ENCODE results near the gene PDLIM1.

Gene PDLIM1, protein sequence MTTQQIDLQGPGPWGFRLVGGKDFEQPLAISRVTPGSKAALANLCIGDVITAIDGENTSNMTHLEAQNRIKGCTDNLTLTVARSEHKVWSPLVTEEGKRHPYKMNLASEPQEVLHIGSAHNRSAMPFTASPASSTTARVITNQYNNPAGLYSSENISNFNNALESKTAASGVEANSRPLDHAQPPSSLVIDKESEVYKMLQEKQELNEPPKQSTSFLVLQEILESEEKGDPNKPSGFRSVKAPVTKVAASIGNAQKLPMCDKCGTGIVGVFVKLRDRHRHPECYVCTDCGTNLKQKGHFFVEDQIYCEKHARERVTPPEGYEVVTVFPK

DNA sequence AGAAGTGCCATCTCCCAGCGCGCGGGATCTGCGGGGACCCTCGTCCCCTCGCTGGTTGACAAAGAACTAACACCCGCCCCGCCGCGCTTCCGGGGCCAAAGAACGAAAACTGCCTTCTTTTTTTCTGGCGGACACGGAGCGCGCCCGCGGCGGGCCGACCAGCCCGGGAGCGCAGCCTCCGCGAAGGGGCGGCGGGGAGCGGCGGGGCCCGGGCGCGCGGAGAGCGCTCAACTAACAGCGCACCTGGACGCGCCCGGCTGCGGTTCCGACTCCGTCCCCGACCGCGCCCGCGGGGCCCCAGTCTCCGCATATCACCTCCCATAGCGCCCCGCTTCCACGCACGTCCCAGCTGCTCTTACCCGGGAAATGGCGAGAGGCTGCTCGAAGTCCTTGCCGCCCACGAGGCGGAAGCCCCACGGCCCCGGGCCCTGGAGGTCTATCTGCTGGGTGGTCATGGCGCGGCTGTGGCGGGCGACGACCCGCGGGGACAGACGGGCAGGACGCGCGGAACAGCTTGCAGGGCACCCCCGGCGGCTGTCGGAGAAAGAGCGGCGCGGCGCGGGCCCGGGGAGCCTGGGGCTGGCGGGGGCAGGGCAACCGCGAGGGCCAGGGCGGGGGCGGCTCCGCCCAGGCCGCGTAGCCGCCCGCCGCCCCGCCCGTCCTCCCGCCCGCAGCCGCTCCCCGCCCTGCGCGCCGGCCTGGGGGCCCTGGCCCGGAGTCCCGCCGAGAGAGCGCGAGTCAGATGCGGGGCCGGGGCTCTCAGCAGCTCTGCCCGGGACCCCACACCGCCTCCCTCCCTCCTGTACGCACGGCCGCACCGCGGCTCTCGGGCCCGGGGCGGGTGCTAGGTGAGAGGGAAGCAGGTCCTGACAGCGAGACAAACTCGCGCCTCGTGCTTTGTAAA, at the start of gene PDLIM1:
Gene PDLIM1, minus strand, starts transcription at position 543 of the 904 bp plus-strand sequence. Its CDS starts 88 bp downstream, at position 455.
- no peak for DNase-seq

DNA sequence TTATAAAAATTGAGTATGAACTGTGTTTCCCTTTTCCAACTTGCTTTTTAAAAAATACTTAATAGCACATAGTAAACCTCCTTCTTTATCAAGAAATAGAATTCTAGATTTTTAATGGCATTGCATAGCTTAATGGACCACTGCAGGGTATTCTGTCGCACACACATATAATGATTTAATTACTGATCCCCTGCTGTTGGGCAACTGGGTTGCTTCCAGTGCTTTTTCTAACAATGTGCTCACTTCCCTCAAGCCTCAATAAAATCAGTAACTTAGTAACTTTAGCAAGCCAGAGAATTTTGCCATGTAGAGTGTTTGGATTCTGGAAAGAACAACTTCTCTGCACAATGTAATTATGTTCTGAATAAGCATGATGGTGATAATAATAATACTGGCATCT, 49.1 kb upstream of the PDLIM1 start:
- no peak for DNase-seq

DNA sequence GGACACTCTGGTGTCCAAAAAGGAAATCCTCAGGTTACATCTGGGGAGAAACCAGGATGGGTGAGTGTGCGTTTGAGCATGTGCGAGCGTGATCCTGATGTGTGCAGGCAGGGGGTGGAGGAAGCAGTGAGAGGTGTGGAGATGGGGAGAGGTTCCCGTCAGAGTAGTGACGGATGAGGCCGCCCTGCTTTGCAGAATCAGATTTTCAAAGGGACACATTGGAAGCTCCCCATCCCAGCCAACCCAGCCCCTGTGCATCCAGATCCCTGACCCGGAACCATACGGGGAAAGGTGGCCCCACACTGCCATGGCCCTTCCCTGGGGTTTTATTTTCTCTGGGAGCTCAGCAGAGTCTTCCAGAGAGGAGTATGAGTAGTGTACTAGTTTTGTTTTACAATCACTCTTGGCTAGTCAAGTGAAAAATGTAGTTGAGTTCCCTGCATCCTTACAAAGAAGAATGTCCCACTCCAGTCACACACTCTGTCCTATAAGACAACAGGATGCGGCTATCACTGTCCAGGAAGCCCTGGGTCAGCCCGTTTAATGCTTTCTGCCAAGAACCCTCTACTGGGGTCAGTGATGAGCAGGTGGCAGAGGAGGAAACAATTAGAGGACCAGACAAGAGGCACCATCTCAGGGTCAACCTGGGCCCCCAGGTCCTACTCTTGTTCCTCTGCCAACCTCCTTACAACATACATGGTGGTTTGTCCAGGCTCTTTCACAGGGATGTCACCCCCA, 46.8 kb upstream of the PDLIM1 start:
- DNase-seq: no peak

DNA sequence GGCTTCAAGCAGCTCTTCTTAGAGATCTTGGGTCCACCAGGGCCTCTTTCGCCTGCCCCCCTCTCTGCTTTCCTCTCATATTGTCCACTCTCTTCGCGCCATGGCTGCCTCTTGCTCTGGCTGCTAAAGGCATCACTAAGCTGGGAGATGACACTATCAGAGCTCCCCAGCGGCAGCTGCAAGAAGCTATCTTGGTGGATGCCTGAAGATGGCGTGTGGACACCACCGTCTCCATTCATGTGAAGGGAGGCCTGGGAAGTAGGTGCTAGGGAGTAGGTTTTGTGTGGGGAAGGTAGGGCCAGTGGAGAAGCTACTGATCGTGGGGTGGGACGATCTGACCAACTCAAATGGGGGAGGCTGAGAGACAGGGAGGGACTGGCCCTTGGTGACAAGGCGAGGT, 45.9 kb upstream of the PDLIM1 start:
- DNase-seq: no peak

DNA sequence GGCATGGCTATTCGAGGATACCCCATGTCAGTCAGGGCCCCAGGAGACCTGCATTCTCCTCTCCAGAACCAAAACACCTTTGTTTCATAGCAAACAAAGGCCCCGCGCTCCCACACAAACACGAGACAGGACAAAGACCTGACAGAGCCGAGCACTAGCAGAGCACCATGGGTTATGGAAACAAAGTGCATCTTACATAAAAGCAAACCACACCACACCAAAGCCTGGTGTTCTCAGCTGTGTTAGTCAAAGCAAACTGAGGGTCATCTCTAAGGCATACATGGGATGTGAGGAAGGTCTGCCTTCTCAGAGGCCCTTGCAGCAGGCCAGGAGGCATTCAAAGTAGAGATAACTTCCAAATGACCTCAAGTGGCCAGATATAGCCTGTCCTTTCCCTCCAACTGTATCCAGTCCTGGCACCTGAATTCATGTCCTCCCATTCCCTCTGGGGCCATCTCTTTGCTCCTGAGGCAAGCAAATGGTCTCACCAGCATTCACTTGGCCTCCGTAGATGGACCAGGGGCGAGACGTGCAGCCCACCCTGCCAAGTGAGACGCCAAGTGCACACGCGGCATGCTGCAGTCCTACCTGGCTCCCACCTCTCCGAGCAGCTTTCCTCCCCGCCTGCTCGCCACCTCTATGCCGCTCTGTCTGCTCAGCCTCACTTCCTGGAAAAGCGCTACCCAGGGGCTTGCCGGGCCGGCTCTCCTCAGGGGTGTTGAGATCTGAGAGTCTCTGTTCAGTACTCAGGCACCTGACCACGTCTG, 45.3 kb upstream of the PDLIM1 start:
- DNase-seq: no peak

DNA sequence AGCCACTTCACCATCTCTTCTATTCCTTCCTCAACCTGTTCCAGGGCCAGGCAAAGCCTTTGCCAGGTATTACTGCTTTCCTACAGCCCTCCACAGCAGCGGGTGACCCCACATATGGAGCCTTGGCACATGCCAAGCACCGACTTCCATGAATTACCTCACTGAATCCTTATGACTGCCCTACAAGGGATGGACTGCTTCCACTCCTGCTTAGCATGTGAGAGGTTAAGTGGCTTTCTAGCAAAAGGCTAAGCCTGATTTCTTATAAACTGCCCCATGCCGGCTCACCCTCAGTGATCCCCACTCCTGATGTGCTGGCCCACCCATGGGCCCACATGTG, 44.0 kb upstream of the PDLIM1 start:
- DNase-seq: no peak

DNA sequence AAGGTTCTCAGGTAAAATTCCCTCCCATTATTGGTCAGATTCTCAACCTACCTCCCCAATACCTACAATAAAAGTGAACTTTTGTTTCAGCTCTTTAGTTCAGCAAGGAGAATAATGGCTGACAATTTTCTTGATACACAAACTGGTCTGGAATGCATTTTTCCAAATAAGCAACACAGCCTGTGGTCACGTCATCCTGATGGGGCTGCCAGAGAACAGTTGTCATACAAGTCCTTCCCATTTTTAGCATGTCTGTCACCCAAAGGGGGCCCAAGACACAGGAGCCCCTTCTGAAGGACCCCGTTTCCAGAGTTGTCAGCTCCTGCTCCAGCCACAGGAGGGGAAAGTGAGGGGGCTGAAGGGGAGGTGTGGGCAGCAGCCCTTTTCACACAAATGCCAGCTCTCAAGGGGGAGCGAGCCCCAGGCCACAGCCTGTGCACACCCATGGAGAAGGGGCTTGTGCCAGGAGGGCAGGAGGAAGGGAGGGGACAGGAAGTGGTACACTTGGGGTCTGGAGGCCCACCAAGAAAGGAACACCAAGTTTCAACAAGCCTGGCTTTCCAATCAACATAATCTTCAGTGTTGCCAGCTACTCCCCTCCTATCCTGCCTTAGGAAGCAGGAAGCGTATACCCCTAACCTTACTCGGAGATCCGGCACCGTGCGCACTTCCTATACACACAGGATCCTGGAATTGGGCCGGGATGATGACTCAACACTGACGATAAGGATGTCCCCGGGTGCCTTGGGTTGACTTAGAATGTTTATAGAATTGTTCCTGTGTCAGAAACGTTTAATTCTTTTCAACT, 43.4 kb upstream of the PDLIM1 start:
- DNase-seq: no peak

DNA sequence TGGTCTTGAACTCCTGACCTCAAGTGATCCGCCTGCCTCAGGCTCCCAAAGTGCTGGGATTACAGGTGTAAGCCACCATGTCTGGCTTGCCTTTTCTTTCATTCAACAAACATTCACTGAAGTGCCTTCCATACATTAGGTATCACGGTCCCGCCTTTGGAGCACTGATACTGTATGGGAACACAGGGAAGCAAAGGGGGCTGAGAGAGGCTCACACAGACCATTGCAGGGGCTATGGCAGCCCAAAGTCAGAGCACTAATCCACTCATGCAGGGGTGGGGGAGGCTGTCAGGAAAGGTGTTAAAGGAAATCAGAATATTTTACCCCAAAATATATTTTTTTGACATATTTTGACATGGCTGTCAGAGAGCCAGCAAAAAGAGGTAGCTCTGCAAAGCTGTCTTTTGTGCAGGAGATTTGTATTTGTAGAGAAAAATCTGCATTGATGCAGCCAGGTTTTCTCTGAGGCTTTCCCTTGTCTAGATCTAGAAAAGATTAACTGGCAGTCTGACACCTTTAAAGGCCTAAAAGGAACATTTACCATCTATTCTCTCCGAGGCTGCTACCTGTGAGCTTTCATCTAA, 42.0 kb upstream of the PDLIM1 start:
- no peak for DNase-seq

DNA sequence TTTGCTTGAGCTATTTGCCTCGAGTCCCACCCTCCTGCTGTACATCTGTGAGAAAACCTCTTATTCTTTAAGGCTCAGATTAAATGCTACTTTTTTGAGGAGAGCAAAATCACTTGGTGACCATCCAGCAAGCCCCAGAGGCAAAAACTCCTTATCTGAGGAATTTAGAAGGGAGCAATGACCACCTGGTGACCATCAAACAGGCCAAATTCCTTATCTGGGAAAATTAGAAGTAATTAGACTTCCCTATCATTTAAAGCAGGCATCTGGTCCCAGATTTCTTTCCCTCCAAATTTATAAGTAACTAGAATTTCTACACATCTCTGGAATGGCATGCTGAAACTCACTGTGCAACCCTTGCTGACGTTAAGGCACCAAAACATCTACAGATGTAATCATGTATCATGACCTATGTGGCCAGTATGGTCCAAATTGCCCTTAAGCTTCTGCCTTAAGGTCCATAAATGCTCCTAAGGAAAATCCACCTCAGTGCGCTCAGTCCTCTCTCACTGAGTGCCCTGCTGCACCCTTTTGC, 40.9 kb upstream of the PDLIM1 start:
- no peak for DNase-seq

DNA sequence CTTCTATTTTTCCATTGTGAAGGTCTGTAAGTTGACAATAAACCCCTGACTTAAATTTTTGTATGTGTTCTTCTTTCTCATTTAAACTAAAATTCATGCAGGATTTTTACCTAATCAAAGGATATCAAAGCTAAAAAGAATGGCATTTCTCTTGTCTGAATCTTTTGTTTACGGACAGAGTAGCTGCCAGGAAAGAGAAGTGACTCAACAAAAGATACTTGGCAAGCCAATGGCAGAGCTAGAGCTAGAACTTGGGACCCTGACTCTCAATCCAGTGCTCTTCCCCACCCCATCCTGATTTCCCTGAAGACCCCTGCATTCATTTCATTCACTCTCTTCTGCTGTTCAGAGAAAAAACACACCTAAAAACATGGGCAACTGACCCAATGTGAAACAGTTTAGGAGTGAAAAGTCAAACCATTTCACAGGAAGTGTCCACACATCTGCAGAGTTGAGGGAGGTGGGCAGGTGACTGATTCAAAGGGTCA, 40.2 kb upstream of the PDLIM1 start:
- DNase-seq: no peak

DNA sequence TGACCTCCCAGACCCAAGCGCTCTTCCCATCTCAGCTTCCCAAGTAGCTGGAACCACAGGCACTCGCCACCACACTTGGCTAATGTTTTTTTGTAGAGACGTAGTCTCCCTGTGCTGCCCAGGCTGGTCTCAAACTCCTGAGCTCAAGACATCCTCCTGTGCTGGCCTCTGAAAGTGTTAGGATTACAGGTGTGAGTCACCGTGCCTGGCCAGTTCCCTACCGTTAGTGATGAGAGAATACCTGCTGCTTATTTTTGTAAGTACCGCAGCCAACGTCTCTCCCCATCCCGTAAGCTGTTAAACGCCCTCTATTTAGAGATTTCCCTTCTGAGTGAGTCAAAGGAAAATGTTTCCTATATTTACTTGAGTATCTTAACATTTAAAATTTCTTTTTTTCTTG, 38.5 kb upstream of the PDLIM1 start:
- DNase-seq: no peak

DNA sequence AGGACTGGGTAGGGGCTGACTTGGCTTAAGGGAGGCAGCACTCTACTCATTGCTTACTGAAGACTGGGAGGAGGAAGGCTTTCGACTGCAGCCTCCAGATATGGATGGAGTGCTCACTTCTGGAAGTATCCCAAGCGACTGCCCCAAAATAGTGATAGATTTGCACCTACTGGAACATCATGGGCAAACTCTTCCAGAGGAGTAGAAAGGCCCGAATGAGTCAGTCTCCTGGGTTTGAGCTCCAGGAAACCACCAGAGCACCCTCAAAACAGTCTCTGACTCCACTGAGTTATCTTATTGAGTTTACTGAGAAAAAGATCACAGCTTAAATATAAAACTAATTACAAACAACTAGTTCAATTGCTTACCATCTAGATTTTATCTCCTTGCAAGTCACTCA, 37.2 kb upstream of the PDLIM1 start:
- no peak for DNase-seq

DNA sequence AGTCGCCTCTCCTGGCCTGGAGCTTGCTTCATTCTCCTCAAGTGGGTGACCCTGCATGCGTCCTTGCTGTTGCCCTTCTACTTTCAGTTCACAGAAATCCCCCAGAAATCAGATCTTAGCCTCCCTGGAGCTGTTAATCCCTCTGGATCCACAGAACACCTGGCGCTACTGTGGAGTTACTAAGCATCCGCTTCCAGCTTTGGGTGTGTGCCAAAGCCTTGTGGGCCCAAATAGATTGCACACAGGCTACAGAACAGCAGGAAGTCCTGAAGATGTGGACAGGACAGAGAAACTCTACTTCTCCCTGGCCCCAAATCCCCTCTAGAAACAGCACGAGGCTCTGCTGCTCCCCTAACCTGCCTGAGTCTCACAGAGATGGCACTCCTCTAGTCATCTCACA, 36.6 kb upstream of the PDLIM1 start:
- peak; percentile 36 for DNase-seq

DNA sequence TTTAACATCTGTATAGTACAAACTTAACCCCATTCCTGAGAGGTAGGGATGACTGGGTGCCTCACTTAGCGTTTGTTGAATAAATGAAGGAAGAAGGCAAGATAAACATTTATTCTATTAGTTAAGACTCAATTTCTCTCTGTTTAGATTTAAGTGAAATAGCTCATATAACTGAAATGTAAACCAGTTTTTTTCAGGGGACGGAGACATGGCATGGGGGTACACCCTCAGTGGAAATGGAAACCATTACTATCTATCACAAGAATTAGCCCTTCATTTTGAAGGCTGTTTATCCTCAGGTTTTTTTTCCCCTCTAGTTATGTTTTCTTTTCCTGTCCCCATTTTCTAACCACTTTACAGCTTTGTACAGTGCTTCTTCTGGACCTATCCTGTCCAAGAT, 35.6 kb upstream of the PDLIM1 start:
- DNase-seq: no peak

DNA sequence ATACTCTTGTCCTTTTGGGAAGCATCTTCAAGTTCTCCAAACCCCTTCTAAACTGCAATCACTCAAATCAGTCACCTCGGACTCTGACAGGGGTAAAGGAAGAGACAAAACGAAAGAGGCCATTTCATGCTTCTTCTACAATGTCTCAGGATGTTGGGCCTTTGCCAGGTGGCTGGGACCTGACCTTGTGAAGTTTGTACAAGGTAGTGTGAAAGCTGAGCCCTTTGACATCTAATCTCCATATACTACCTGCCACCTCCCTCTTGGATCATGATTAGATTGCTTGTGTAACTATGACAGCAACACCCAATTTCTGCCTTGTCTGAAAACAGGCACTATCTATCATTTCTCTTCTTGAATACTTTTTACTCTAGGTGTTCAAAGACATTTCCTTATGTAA, 35.1 kb upstream of the PDLIM1 start:
- no peak for DNase-seq

DNA sequence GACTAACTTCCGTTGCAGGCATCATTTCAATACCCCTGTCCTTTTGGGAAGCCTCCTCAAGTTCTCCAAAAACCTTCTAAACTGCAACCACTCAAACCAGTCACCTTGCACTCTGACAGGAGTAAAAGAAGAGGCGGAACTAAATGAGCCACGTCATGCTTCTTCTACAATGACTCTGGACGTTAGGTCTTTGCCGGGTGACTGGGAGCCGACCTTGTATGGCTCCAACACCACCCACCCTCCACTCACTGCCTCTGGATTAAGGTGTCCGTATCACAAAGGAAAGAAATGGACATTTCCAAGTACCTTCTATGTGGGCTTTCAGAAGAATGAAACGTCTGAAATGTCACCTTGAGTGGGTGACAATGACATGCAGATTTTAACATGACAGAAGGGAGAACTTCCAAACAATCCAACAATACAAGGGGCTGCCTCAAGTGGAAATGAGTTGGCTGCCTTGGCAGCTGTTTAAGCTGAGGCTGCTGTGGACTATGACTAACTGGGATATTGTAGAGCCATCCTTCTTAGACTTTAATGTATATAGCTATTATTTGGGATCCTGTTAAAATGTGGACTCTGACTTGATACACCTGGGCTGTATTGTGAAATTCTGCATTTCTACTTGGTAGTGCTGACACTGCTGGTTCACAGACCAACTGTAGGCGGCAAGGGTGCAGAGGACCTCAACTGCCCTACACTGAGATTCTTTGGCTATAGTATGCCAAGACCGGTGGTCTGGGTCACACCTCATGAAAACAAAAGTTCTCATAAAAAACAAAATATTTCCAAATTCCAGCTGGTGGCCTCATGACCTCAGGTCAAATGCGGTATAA, 33.8 kb upstream of the PDLIM1 start:
- DNase-seq: no peak

DNA sequence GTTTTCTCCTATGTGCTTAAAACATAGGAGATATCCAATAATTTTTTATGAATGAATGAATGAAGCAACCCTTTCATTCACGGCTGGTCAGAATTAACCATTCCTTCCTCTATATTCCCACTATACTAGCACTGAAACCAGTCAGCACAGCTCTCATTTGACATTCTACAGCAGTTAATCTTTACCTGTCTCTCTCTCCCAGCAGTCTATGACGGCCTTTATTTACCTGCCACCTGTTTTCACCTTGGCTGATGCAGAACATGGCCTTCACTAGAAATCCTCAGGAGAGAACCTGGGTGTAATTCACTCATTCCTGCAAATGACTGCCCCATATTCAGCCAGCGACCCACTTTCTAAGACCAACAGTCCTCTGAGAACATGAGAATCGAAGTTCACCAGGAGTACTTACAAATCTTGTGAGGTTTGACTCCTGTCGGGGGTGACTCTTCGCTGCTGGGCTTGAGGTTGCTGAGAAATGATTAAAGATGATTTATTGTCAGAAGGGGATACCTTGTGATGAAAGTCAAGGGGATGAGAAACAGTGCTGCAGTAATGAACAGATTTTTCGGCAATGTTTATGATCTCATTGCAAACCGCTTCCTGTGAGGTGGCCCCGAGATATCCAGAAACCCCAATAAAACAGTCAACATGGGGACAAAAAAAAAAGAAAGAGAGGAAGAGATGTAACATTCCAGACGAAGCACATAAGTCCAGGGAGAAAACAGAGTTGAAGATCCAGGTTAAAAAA, 30.9 kb upstream of the PDLIM1 start:
- no peak for DNase-seq

DNA sequence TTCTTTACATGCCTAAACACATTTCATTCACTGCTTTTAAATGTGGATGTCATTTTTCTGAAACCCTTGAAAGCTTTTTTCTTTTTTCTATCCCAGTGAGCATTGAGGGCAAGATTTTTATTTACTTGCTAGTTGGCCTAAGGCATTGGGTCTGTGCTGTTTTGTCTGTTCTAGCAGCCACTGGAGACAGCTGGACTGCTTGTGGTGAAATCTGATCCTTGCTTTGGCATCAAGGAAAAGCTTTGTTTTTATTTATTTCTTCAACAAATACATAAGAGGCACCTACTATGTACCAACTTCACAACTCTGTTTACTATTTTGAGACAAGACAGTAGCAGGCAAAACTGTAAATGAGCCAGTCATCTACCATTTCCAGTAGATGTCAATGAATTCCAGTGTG, 28.4 kb upstream of the PDLIM1 start:
- DNase-seq: no peak

DNA sequence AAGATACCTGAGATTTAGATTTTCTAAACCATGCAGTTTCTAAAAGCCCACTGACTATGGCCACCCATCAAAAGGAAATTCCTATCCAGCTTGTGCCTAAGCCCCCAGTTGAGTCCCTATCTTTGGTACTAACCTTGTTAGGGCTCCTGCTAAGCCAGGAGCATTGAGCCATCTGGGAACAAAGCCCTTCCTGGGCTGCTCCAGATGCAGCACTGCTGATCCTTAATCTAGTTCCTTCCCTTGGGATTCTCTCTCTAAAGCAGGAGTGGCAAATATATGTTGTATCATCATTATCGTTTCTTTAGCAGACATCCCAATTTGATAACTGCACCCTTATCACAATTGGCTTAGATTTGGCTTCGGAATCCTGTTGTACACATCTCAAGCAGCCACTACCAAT, 24.7 kb upstream of the PDLIM1 start:
- no peak for DNase-seq

Measured in NCI-H2081 treated with DMSO at 0.1 percent for 48 hours (cell line).